Measurements from ENCODE around the gene TCP11X2.
"Not testable (repeated sequence)": the region's sequence is repeated elsewhere in the genome, so short reads cannot be mapped to it uniquely, and the experiment has no call there.

Gene TCP11X2

GRCh38 chrX:102471762-102472220, at the start of gene TCP11X2:
TCP11X2 (minus strand) TSS chrX:102471812.
- not testable (repeated sequence) for H3K4me2 ChIP-seq (ENCODE audit: low read length); H3K27me3 ChIP-seq (ENCODE audit: low read depth, low read length); H3K79me2 ChIP-seq (ENCODE audit: low read length); H3K4me1 ChIP-seq (ENCODE audit: low read length); H3K27ac ChIP-seq (ENCODE audit: low read length); H2AFZ ChIP-seq (ENCODE audit: low read depth, low read length); H3K36me3 ChIP-seq (replicated peaks; ENCODE audit: low read depth, low read length); H3K9ac ChIP-seq (ENCODE audit: low read length); H3K4me3 ChIP-seq (ENCODE audit: low read length); H4K20me1 ChIP-seq (ENCODE audit: insufficient read depth, low read length); H3K9me3 ChIP-seq (ENCODE audit: insufficient read depth, low read length)

DNA sequence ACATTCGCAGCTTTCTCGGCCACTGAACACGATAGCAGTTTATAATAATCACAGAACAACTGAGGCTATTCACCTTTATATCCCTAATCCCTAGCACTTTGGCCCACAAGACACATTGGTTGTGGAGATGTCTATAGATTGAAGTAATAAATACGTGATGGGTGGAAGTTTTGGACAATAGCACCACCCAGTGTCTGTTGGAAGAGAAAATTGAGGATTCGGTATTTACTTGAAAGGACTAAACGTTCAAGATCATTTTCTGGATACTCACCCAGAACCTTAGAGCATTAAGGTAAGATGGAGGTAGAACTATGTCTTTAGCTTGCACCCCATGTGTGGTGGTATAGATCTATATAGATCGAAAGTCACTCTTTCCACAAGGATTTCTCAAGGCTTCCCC, 45.7 kb upstream of the TCP11X2 start:
- H3K9me3 ChIP-seq (ENCODE audit: insufficient read depth, low read length) = no peaks in the 10 kb centered on the region
- H3K27me3 ChIP-seq (ENCODE audit: low read depth, low read length) = no peaks in the 10 kb centered on the region
- no peaks in the 10 kb centered on the region for H3K4me1 ChIP-seq (ENCODE audit: low read length)
- no peak overlapping the region for H3K27ac ChIP-seq (ENCODE audit: low read length)
- no peaks in the 10 kb centered on the region for H3K36me3 ChIP-seq (replicated peaks; ENCODE audit: low read depth, low read length)
- no peak overlapping the region for H3K9ac ChIP-seq (ENCODE audit: low read length)
- H3K4me2 ChIP-seq (ENCODE audit: low read length) = no peak overlapping the region
- H3K79me2 ChIP-seq (ENCODE audit: low read length) = no peaks in the 10 kb centered on the region
- no peaks in the 10 kb centered on the region for H4K20me1 ChIP-seq (ENCODE audit: insufficient read depth, low read length)
- TF ChIP-seq EZH2phosphoT487 (IDR thresholded peaks at IDR 0.05; ENCODE audit: low read depth) (no peak), CTCF (IDR thresholded peaks at IDR 0.05; ENCODE audit: low read depth, low read length) (no peak)
- no peak overlapping the region for H2AFZ ChIP-seq (ENCODE audit: low read depth, low read length)
- H3K4me3 ChIP-seq (ENCODE audit: low read length) = no peak overlapping the region

- no peaks in the 10 kb centered on the region for H3K4me1 ChIP-seq (ENCODE audit: low read length)
- H3K36me3 ChIP-seq (replicated peaks; ENCODE audit: low read depth, low read length) = no peaks in the 10 kb centered on the region
- no peak within 1 kb of the TSS for H2AFZ ChIP-seq (ENCODE audit: low read depth, low read length)
- no peak within 1 kb of the TSS for H3K27ac ChIP-seq (ENCODE audit: low read length)
- no peaks in the 10 kb centered on the region for H3K9me3 ChIP-seq (ENCODE audit: insufficient read depth, low read length)
- no peaks in the 10 kb centered on the region for H3K27me3 ChIP-seq (ENCODE audit: low read depth, low read length)
- no peak within 1 kb of the TSS for H3K4me3 ChIP-seq (ENCODE audit: low read length)
- no peak within 1 kb of the TSS for H3K9ac ChIP-seq (ENCODE audit: low read length)
- no peaks in the 10 kb centered on the region for H4K20me1 ChIP-seq (ENCODE audit: insufficient read depth, low read length)
- TF ChIP-seq CTCF (IDR thresholded peaks at IDR 0.05; ENCODE audit: low read depth, low read length) (no peak), EZH2phosphoT487 (IDR thresholded peaks at IDR 0.05; ENCODE audit: low read depth) (no peak)
- no peak within 1 kb of the TSS for H3K4me2 ChIP-seq (ENCODE audit: low read length)
- H3K79me2 ChIP-seq (ENCODE audit: low read length) = no peaks in the 10 kb centered on the region
Measured at GRCh38 chrX:102515975-102516941, 44.6 kb upstream of the TCP11X2 start, which contains the start of gene TMSB15A. TMSB15A (minus strand) TSS chrX:102516739.

DNA sequence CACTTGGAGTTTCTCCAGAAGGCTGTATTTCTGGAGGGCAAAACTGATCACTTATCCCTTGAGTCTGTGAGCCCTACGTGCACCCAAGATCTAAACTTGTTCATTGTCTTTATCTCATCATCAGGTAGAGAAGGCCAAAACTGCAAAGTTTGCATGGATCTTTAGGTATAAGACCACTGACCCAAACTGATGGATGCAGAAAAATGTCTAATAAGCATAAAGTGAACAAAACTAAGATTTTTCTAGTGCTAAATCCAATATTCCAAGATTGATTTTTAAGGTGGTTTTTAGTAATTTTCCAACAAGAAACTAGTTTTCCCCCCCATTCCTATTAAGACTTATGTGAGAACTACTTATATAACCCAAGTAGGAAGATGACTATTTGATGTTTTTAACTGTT, 42.9 kb upstream of the TCP11X2 start:
- H3K9me3 ChIP-seq (ENCODE audit: insufficient read depth, low read length) = no peaks in the 10 kb centered on the region
- H3K4me3 ChIP-seq (ENCODE audit: low read length) = no peak overlapping the region
- no peak overlapping the region for H3K27ac ChIP-seq (ENCODE audit: low read length)
- H4K20me1 ChIP-seq (ENCODE audit: insufficient read depth, low read length) = no peaks in the 10 kb centered on the region
- no peak overlapping the region for H3K4me2 ChIP-seq (ENCODE audit: low read length)
- no peaks in the 10 kb centered on the region for H3K27me3 ChIP-seq (ENCODE audit: low read depth, low read length)
- no peaks in the 10 kb centered on the region for H3K36me3 ChIP-seq (replicated peaks; ENCODE audit: low read depth, low read length)
- H2AFZ ChIP-seq (ENCODE audit: low read depth, low read length) = no peak overlapping the region
- no peaks in the 10 kb centered on the region for H3K4me1 ChIP-seq (ENCODE audit: low read length)
- no peak for TF ChIP-seq CTCF (IDR thresholded peaks at IDR 0.05; ENCODE audit: low read depth, low read length)
- TF ChIP-seq EZH2phosphoT487 (IDR thresholded peaks at IDR 0.05; ENCODE audit: low read depth) = no peak
- no peaks in the 10 kb centered on the region for H3K79me2 ChIP-seq (ENCODE audit: low read length)
- no peak overlapping the region for H3K9ac ChIP-seq (ENCODE audit: low read length)
